Stimulated activated naive B cell treated with anti-CD40 and anti-IgM and Interleukin-4, amounts not matched to agents 10 μg/mL and 1 μg/mL and 100 μg/mL, for 72 hours (primary cell): Measurements from ENCODE around the gene PIGV.

ENCODE experiments used
- ATAC-seq, 2 donors: fragments of 150-1000 bp; cut with Tn5 transposase; replicated peaks; 2 replicates each; pipeline ENCODE4 v1.10.0; 2021; ENCODE audit warnings: moderate library complexity in 1 of 2
- DNase-seq: peaks from one replicate; pipeline ENCODE4 v3.0.0; 2021
- H3K27ac Mint-ChIP-seq: one replicate; pipeline ENCODE4 v1.8.0; 2022; ENCODE audit warnings: mild to moderate bottlenecking, mixed read lengths
- H3K27me3 Mint-ChIP-seq, 2 donors: one replicate each; pipeline ENCODE4 v1.8.0; 2022; ENCODE audit warnings: mixed read lengths in 2 of 2
- H3K36me3 Mint-ChIP-seq, 2 donors: one replicate each; pipeline ENCODE4 v1.8.0; 2022; ENCODE audit warnings: mixed read lengths in 2 of 2, mild to moderate bottlenecking in 1 of 2
- H3K4me1 Mint-ChIP-seq, 2 donors: one replicate each; pipeline ENCODE4 v1.8.0; 2022; ENCODE audit warnings: mixed read lengths in 2 of 2, mild to moderate bottlenecking in 1 of 2
- H3K4me3 Mint-ChIP-seq, 2 donors: one replicate each; pipeline ENCODE4 v1.8.0; 2022; ENCODE audit warnings: mild to moderate bottlenecking in 2 of 2, mixed read lengths in 2 of 2, moderate library complexity in 1 of 2
- H3K9me3 Mint-ChIP-seq, 2 donors: one replicate each; pipeline ENCODE4 v1.8.0; 2022; ENCODE audit warnings: mixed read lengths in 2 of 2, mild to moderate bottlenecking in 1 of 2

Gene PIGV

GRCh38 chr1:26782521-26783212 is 5.1 kb upstream of the PIGV start:
- Mint-ChIP-seq H3K4me1 (peaks cover 51 to 74% of the 10 kb centered on the region in 2 donors), H3K4me3 (no peak overlapping the region), H3K27me3 (no peaks in the 10 kb centered on the region), H3K27ac (peak overlapping the region; percentile 20), H3K36me3 (peaks cover 28 to 41% of the 10 kb centered on the region in 2 donors), H3K9me3 (no peaks in the 10 kb centered on the region)
- DNase-seq (no peak), ATAC-seq (no peak)

- no peak for DNase-seq
Observed at GRCh38 chr1:26783646-26784022, 4.1 kb upstream of the PIGV start.

DNA sequence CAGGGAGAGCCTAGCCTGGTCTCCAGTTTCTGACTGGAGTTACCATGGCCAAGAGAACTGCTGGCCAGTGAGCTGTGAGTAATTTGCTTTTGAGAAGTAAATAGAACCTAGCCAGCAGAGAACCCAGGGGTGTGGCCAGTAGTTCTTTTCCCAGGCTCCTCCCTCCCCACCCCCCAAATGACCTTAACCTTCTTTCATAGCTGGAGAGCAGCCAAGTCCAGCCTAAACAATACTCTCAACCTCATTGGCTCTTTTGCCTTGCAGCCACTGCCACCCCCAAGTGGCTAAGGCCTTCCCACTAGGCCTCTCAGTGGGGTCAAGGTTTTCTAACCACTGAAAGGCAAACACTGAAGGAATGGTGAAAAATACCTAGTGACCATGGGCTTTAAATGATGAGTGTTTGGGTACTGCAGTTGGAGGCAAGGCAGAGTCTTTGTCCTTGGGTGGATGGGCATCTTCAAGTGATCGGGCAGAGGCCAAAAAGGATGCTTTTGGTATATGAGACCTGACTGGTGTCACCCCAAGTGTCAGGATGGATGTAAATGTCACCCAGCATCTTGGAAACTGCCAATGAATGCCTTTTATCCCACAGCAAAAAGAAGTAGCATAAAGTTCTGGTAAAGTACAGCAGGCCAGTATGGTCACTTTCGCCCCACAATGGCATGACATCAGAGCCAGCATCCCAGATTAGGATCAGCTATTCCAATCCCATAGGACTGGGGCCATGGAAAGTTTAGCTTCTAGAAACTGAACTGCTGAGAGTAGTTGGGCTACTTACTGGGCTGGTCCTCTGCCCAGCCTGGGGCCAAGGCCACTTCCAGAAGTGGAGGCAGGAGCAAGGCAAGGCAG is 3.5 kb upstream of the PIGV start:
- ATAC-seq (no peak), DNase-seq (no peak)
- Mint-ChIP-seq H3K4me1 (peaks cover 49 to 85% of the 10 kb centered on the region in 2 donors), H3K36me3 (peaks cover 18 to 27% of the 10 kb centered on the region in 2 donors), H3K9me3 (no peaks in the 10 kb centered on the region), H3K4me3 (no peak overlapping the region), H3K27ac (peak overlapping the region; percentile 65), H3K27me3 (no peaks in the 10 kb centered on the region)

More at GRCh38 chr1:26783646-26784022, 4.1 kb upstream of the PIGV start:
- no peaks in the 10 kb centered on the region for H3K9me3 Mint-ChIP-seq
- H3K27ac Mint-ChIP-seq: no peak overlapping the region
- H3K4me3 Mint-ChIP-seq: no peak overlapping the region
- ATAC-seq: no peak
- peaks cover 48 to 79% of the 10 kb centered on the region in 2 donors for H3K4me1 Mint-ChIP-seq
- no peaks in the 10 kb centered on the region for H3K27me3 Mint-ChIP-seq
- peaks cover 22 to 34% of the 10 kb centered on the region in 2 donors for H3K36me3 Mint-ChIP-seq

- H3K27me3 Mint-ChIP-seq: no peaks in the 10 kb centered on the region
- no peak overlapping the region for H3K4me3 Mint-ChIP-seq
- H3K4me1 Mint-ChIP-seq: peaks cover 50 to 84% of the 10 kb centered on the region in 2 donors
- no peaks in the 10 kb centered on the region for H3K9me3 Mint-ChIP-seq
- ATAC-seq: no peak
- DNase-seq: no peak
- peaks cover 12 to 21% of the 10 kb centered on the region in 2 donors for H3K36me3 Mint-ChIP-seq
- peak overlapping the region; percentile 84 for H3K27ac Mint-ChIP-seq
Observed at GRCh38 chr1:26784886-26785285, 2.9 kb upstream of the PIGV start.

DNA sequence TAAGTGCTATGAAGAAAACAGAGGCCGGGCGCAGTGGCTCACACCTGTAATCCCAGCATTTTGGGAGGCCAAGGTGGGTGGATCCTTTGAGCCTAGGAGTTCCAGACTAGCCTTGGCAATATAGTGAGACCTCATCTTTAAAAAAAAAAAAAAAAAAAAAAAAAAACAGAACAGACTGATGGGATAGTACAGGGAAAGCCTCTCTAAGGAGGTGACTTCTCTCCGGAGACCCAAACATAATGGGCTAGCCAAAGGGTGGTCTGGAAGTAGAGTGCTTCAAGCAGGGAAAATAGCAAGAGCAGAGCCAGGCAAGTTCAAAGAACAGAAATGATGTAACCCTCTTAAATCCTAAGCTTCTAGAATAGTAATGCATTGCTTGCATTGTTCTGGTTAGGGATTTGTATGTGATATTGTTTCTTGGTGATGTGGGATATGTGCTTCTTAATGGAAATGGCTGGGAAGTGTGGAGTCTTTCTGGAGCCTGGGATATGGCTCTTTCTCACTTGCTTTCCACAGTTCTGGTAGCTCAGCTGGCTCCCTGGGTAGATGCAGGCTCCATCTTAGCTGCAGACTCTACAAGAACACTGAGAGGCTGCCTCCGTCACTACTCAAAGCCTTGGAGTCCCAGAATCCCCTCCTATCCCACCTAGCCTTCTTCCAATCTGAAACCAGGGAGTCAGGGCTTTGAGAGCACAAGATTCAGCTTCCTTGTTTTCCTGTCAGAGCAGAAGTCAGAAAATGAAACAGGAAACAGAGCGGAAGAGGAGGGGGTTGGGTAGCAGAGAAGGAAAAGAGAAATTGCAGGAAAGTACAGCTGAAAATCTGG is 1.9 kb upstream of the PIGV start:
- peak overlapping the region; percentile 93 to 96 for H3K4me3 Mint-ChIP-seq
- peaks cover 48 to 78% of the 10 kb centered on the region in 2 donors for H3K4me1 Mint-ChIP-seq
- ATAC-seq: no peak
- no peaks in the 10 kb centered on the region for H3K27me3 Mint-ChIP-seq
- H3K36me3 Mint-ChIP-seq: peaks cover 12 to 16% of the 10 kb centered on the region in 2 donors
- H3K9me3 Mint-ChIP-seq: no peaks in the 10 kb centered on the region
- peak overlapping the region; percentile 99 for H3K27ac Mint-ChIP-seq
- no peak for DNase-seq

GRCh38 chr1:26786437-26787380 is 1.0 kb upstream of the PIGV start:
- peaks cover 11 to 16% of the 10 kb centered on the region in 2 donors for H3K36me3 Mint-ChIP-seq
- ATAC-seq: peak; percentile 40 to 41
- H3K9me3 Mint-ChIP-seq: no peaks in the 10 kb centered on the region
- peak; percentile 40 for DNase-seq
- H3K27ac Mint-ChIP-seq: peak overlapping the region; percentile 99
- H3K4me1 Mint-ChIP-seq: peaks cover 45 to 79% of the 10 kb centered on the region in 2 donors
- peak overlapping the region; percentile 93 to 96 for H3K4me3 Mint-ChIP-seq
- no peaks in the 10 kb centered on the region for H3K27me3 Mint-ChIP-seq

DNA sequence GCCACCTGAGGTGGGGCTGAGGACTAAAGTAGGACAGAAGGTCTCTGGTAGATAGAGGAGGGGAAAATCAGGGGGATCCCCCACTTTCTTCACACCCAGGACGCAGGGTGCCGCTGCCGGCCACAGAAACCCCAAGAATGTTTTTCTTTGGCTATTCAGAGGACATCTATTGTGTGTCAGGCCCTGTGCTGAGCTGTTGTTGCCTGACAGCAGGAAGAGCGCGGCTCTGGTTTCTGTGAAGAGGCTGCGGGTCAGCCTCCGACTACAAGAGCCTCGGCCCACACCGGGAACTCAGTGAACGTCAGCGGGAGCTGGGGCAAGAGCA is 407 bp upstream of the PIGV start:
- ATAC-seq (peak; percentile 64 to 72), DNase-seq (peak; percentile 75)
- Mint-ChIP-seq H3K4me3 (peak overlapping the region; percentile 93 to 96), H3K27ac (peak overlapping the region; percentile 99), H3K36me3 (peaks cover 9 to 16% of the 10 kb centered on the region in 2 donors), H3K9me3 (no peaks in the 10 kb centered on the region), H3K4me1 (peaks cover 44 to 73% of the 10 kb centered on the region in 2 donors), H3K27me3 (no peaks in the 10 kb centered on the region)

DNA sequence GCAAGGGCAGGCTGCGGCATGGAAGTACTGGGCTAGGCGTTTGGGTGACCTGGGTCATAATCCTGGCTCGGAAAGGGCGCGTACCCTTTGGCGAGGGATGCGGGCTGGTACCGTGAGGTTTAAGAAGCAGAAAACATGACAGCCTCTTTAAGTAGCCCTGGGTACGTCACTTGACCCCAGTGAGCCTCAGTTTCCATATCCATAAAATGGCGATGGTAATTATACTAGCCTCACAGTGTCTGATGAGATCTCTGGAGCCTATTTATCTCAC is 700 bp downstream of the PIGV start:
- H3K27ac Mint-ChIP-seq: peak overlapping the region; percentile 99
- DNase-seq: no peak
- ATAC-seq: peak in 1 of 2 donors; percentile 2
- peak overlapping the region; percentile 93 to 96 for H3K4me3 Mint-ChIP-seq
- peaks cover 42 to 71% of the 10 kb centered on the region in 2 donors for H3K4me1 Mint-ChIP-seq
- no peaks in the 10 kb centered on the region for H3K9me3 Mint-ChIP-seq
- no peaks in the 10 kb centered on the region for H3K27me3 Mint-ChIP-seq
- H3K36me3 Mint-ChIP-seq: peaks cover 15 to 20% of the 10 kb centered on the region in 2 donors

GRCh38 chr1:26788836-26789611 is 1.3 kb downstream of the PIGV start:
- Mint-ChIP-seq H3K9me3 (no peaks in the 10 kb centered on the region), H3K4me3 (peak overlapping the region; percentile 93 to 96), H3K36me3 (peaks cover 17 to 23% of the 10 kb centered on the region in 2 donors), H3K27ac (peak overlapping the region; percentile 99), H3K27me3 (no peaks in the 10 kb centered on the region), H3K4me1 (peaks cover 39 to 65% of the 10 kb centered on the region in 2 donors)
- ATAC-seq: peak; percentile 20 to 33
- DNase-seq: peak; percentile 78

DNA sequence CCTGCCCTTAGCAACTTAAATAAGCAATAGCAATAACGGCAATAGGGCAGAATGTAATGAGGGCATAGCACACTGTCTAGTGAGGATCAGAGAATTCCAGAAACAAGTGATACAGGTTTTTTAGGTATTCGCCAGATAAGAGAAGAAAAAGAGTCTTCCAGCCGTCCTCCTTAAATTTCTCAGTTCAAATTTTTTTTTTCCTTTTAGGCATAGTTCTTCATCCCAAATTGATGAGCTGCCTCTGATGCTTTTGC is 1.8 kb downstream of the PIGV start:
- Mint-ChIP-seq H3K9me3 (no peaks in the 10 kb centered on the region), H3K27me3 (no peaks in the 10 kb centered on the region), H3K27ac (no peak overlapping the region), H3K4me3 (no peak overlapping the region), H3K4me1 (peaks cover 38 to 60% of the 10 kb centered on the region in 2 donors), H3K36me3 (peaks cover 22 to 28% of the 10 kb centered on the region in 2 donors)
- DNase-seq: no peak
- ATAC-seq: no peak

DNA sequence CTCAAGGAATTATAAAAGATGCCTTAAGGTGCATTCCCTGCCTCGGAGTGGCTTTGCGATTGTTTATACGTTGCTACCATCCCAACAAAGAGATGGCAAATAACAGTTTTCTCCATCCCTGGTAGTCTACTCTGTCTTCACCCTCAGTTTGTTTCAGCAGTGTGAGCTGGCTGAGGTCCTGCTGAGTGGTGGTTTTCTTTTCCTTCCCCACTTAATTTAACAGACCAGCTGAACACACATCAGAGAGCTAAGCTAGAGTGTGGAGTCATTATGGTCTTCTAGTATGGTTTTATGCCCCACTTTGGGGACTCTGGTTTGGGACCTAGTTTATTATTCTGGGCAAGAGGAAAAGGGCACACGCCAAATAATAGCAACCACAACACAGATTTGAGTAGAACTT is 2.2 kb downstream of the PIGV start:
- Mint-ChIP-seq H3K4me3 (no peak overlapping the region), H3K36me3 (peaks cover 26 to 32% of the 10 kb centered on the region in 2 donors), H3K27ac (no peak overlapping the region), H3K4me1 (peaks cover 34 to 56% of the 10 kb centered on the region in 2 donors), H3K27me3 (no peaks in the 10 kb centered on the region), H3K9me3 (no peaks in the 10 kb centered on the region)
- DNase-seq (no peak), ATAC-seq (no peak)

DNA sequence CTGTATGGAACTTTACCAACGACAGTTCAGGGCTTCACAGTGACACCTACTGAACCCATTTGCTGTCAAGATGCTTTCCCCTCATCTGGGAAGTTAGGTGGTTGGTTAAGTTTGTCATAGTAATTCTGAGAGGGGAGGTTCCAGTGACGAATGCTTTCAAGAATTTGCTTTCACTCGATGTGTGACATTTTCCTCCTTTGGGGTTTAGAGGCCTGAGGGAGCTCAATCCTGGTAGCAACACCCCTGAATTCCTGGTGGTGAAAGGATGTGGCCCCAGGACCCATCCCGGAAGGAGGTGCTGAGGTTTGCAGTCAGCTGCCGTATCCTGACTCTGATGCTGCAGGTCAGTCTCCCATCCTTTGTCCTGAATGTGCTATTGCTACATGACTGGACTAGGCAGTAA is 2.8 kb downstream of the PIGV start:
- peaks cover 31 to 50% of the 10 kb centered on the region in 2 donors for H3K4me1 Mint-ChIP-seq
- DNase-seq (no peak), ATAC-seq (no peak)
- no peaks in the 10 kb centered on the region for H3K9me3 Mint-ChIP-seq
- H3K36me3 Mint-ChIP-seq: peaks cover 30 to 35% of the 10 kb centered on the region in 2 donors
- H3K27ac Mint-ChIP-seq: peak overlapping the region; percentile 44
- no peak overlapping the region for H3K4me3 Mint-ChIP-seq
- no peaks in the 10 kb centered on the region for H3K27me3 Mint-ChIP-seq

DNA sequence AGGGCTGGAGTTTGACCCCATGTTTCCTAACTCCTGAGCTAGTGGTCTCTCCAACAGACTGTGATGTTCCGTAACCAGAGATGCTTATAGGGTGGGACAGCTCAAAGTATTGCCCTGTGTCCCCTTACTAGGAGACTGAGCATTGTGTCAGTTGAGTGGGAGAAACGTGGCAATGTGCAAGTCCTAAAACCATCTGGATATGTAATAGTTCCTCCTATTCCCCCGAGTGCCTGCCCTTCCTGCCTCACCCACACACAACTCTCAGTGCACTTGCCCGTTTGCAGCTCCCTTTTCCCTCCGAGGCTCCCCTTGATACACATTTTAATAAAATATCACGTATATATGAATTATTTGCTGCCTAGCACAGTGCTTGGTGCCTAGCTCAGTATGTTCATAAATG is 3.4 kb downstream of the PIGV start:
- ATAC-seq (no peak), DNase-seq (no peak)
- Mint-ChIP-seq H3K27ac (no peak overlapping the region), H3K36me3 (peaks cover 31 to 35% of the 10 kb centered on the region in 2 donors), H3K27me3 (no peaks in the 10 kb centered on the region), H3K4me1 (peaks cover 26 to 44% of the 10 kb centered on the region in 2 donors), H3K4me3 (no peak overlapping the region), H3K9me3 (no peaks in the 10 kb centered on the region)
